ENCODE results near the gene P2RX4. TPM values are rescaled to one million over a fixed set of nuclear protein-coding genes. Genes with fewer than 3 reads are reported as not detected.
A peak's percentile ranks its signal among the peaks of the same experiment; 100 is the strongest.
"Not testable (repeated sequence)": the region's sequence is repeated elsewhere in the genome, so short reads cannot be mapped to it uniquely, and the experiment has no call there.

Gene P2RX4
- total RNA-seq, 1 donor, result 46.0 TPM

DNA sequence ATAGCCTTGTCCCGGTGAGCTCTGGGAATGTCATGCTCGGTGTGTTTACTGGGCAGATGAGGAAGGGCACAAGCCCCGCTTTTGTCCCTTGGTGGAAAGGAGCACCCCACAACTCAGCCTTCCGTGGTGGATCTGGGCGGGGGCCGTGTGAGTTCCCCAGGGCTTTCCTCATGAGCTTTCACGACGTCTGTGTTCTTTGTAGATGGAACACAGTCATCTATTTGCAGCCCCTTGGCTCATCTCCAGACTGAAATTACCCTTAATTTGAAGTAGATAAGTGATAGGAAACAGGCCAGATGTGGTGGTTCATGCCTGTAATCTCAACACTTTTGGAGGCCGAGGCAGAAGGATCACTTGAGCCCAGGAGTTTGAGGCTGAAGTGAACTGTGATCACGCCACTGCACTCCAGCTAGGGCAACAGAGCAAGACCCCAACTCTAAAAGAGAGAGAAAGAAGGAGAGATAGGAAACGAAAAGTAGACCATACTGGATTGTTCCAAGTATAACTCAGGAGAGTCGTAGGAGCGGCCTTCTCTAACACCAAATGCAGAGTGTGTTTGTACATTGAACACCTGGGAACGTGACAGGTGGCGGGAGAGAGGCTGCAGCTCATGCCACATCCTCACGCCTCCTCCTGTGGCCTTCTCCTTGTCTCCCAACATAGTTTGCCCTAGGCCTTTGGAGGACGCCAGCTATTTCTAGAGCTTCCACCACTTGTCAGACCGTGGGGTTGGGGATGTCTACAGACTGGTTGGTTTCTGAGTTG, 8.8 kb downstream of the P2RX4 start:
- DNase-seq (ENCODE audit: low read depth in 2 of 3, low spot score in 2 of 3), result no peak

DNA sequence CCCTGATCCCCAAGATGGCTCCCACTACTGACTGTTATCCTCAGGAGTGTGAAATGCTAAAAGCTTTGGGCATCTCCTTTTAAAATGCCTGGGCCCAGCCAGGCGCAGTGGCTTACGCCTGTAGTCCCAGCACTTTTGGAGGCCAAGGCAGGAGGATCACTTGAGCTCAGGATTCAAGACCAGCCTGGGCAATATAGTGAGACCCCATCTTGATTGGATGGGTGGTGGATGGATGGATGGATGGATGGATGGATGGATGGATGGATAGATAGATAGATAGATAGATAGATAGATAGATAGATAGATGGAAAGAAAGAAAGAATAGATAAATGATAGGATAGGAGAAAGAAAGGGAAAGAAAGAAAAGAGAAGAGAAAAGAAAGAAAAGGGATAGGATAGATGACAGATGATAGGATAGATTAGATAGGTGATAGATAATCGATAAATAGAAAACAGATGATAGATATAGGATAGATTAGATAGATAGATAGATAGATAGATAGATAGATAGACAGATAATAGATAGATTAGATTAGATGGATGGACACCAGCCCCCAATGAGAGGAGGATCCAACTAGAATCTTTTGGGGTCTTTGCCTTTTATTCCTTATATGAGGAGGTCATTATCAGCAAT, 9.5 kb downstream of the P2RX4 start:
- DNase-seq (ENCODE audit: low read depth in 2 of 3, low spot score in 2 of 3), result no peak

- DNase-seq (ENCODE audit: low read depth in 2 of 3, low spot score in 2 of 3), result no peak
Observed at GRCh38 chr12:121222847-121223246, 12.9 kb downstream of the P2RX4 start.

DNA sequence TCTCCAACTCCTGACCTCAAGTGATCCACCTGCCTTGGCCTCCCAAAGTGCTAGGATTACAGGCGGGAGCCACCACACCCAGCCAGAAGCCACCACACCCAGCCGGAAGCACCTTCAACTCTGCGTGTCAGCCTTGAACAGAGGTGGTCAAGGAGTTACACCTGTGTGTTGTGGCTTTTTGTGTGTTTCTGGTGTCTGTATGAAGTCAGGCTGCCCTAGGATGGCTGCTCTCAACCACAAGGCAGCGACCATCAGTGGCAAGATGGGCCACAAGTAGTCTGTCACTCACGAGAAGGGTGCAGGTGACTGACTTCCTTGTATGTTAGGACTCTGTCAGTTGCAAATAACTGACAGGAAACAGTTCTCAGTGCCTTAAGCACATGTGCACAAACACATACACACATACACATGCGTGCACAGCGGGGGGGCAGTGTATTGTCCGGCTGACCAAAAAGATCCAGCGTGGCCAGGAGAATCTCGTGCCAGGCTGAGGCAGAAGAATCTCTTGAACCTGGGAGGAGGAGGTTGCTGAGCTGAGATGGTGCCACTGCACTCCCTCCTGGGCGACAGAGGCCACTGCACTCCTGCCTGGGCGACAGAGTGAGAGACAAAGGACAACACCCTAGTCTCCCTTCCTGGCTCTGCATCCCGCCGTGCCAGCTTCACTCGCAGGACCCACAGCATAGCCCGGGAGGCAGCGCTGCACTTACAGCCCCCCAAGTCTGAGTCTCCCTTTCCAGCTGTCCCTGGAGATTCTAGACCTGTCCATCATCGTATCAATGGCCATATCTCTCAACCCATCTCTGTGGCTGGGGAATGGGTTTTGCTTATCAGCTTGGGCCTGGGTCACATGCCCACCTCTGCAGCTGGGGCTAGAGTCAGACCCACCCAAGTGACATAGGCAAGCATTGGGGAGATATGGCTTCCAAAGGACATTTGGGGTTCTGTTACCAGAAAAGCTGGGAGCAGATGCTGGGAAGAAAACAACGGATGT, 13.7 kb downstream of the P2RX4 start:
- peak in 1 of 3 donors; percentile 62 for DNase-seq (ENCODE audit: low read depth in 2 of 3, low spot score in 2 of 3)

GRCh38 chr12:121224591-121224990, 14.7 kb downstream of the P2RX4 start:
- DNase-seq (ENCODE audit: low read depth in 2 of 3, low spot score in 2 of 3), result no peak

DNA sequence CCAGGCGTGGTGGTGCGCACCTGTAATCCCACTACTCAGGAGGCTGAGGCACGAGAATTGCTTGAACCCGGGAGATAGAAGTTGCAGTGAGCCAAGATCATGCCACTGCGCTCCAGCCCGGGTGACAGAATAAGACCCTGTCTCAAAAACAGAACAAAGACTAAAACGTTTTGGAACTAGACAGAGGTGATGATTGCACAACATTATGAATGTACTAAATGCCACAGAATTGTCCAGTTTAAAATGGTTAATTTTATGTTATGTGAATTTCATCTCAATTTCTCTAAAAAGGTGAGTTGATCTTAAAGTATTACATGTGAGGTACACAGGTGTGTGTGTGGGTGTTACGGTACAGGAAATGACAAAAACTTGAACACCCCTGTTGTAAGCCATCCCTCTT, 16.5 kb downstream of the P2RX4 start:
- DNase-seq (ENCODE audit: low read depth in 2 of 3, low spot score in 2 of 3), result no peak

- not testable (repeated sequence) for DNase-seq (ENCODE audit: low read depth in 2 of 3, low spot score in 2 of 3)
Observed at GRCh38 chr12:121226871-121227270, 16.9 kb downstream of the P2RX4 start.

- no peak for DNase-seq (ENCODE audit: low read depth in 2 of 3, low spot score in 2 of 3)
Observed at GRCh38 chr12:121227294-121227693, 17.4 kb downstream of the P2RX4 start.

GRCh38 chr12:121228919-121229665, 19.2 kb downstream of the P2RX4 start:
- DNase-seq (ENCODE audit: low read depth in 2 of 3, low spot score in 2 of 3), result no peak

DNA sequence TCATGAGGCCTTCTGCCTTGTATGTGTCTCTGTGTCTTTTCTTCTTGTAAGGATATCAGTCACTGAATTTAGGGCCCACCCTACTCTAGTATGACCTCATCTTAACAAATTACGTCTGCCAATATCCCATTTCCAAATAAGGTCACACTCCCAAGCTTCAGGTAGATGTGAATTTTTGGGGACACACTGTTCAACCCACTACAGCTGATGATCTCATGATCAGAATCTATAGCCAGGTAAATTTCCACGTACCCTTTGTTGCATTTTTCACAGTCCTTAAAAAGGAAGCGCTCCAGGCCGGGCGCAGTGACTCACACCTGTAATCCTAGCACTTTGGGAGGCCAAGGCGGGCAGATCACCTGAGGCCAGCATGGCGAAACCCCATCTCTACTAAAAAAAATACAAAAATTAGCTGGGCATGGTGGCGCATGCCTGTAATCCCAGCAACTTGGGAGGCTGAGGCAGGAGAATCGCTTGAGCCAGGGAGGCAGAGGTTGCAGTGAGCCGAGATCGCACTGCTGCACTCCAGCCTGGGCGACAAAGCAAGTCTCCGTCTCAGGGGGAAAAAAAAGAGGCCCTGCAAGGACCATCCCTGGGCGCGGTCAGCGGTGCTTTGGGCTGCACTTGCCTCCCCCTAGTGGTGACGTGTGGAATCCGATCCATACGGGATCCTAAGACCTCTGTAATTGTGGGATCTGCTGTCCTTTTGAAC, 20.1 kb downstream of the P2RX4 start:
- DNase-seq (ENCODE audit: low read depth in 2 of 3, low spot score in 2 of 3), result peak in 2 of 3 donors; percentile 60 to 74

DNA sequence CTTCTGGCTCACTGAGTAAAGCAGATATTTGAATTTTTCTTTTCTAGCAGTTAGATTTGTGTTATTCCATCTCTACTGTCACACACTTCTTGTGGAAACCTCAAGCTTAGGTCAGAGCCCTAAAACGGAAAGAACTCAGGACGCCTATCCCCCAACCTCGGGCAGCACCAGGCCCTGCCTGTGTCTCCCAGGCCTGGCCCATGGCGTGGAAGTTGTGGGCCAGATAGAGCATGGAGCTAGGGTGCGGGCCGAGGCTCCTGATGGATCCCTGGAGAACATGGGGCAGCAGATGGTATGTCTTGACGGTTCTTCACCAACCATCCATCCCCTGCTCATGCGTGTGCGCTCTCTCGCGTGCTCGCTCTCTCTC, 20.6 kb downstream of the P2RX4 start:
- DNase-seq (ENCODE audit: low read depth in 2 of 3, low spot score in 2 of 3), result no peak

DNA sequence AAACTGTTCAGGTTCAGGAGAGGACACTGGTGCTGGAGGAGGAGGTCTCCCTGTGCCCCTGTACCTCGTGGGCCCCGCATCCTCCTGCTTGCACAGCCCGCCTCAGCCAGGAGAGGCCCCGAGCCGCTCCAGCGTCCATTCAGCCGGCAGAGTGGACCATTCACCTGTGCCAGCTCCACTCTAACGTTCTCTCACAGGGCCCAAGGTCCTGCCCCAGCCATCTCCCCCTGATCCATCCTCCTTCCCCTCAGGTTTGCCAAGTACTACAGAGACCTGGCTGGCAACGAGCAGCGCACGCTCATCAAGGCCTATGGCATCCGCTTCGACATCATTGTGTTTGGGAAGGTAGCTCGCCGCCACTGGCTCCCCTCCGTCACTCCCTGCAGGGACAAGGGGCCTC, 22.2 kb downstream of the P2RX4 start:
- DNase-seq (ENCODE audit: low read depth in 2 of 3, low spot score in 2 of 3), result no peak

GRCh38 chr12:121232977-121233627, 23.2 kb downstream of the P2RX4 start:
- DNase-seq (ENCODE audit: low read depth in 2 of 3, low spot score in 2 of 3), result no peak

DNA sequence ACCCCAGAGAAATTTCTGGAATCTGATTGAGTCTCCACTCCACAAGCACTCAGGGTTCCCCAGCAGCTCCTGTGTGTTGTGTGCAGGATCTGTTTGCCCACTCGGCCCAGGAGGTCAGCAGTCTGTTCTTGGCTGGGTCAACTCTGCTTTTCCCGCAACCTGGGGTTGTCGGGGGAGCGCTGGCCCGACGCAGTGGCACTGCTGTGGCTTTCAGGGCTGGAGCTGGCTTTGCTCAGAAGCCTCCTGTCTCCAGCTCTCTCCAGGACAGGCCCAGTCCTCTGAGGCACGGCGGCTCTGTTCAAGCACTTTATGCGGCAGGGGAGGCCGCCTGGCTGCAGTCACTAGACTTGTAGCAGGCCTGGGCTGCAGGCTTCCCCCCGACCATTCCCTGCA, 23.7 kb downstream of the P2RX4 start:
- DNase-seq (ENCODE audit: low read depth in 2 of 3, low spot score in 2 of 3), result no peak

DNA sequence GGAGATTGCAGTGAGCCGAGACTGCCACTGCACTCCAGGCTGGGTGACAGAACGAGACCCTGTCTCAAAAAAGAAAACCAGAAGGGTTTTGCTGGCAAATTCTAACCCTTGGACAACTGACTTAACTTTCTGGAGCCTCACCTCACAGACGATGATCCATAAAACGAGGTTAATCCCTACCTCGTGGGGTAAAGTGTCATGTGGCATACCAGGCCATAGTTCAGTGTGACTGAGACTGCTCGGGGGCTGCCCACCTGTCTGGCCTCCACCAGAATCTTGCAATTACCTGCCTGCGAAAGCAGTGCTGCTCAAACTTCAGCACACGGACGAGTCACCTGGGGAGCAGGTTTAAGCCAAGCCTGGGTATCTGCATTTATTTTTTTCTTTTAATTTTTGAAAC, 26.8 kb downstream of the P2RX4 start:
- DNase-seq (ENCODE audit: low read depth in 2 of 3, low spot score in 2 of 3), result no peak

DNA sequence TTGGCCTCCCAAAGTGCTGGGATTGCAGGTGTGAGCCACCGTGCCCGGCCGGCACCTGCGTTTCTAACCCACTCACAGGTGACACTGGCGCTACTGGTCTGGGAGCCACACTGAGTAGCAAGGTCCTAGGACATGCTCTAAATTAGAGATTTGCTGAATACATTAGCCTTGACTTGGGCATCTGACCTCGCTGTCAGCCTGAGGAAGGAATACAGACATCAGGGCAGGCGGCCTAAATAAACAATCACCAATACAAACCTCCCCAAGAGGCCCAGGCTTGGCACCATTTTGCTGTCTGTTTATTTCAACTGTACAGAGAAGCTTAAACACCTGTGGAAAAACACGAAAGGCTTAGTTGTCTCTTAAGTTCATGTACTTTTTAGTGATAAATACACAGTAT, 27.5 kb downstream of the P2RX4 start:
- DNase-seq (ENCODE audit: low read depth in 2 of 3, low spot score in 2 of 3), result no peak

DNA sequence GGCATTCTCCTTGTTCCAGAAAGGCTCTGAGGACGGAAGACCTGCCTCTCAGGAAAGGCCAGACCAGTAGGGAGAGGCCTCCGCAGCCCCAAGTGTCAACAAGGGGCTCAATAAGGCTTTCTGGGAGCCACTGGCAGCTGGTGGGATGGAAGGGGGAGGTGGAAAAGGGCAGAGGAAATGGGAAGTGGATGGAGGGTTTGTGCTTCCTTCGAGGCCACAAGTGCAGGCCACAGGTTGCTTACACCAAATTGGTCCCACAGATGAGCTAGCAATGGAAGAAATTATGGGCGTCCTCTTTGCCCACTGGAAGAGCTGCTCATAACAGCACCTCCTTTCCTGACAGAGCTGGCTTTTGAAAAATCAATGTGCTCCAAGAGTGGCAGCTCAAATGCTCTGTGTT, 28.2 kb downstream of the P2RX4 start:
- DNase-seq (ENCODE audit: low read depth in 2 of 3, low spot score in 2 of 3), result no peak

- DNase-seq (ENCODE audit: low read depth in 2 of 3, low spot score in 2 of 3), result peak in 1 of 3 donors; percentile 65
Observed at GRCh38 chr12:121238604-121239350, 28.8 kb downstream of the P2RX4 start.
